Epithelial cell of proximal tubule (primary cell): ENCODE measurements around the gene CDK7. TPM values are rescaled to one million over a fixed set of nuclear protein-coding genes. Genes with fewer than 3 reads are reported as not detected.

ENCODE experiments used
- DNase-seq: peaks from one replicate; pipeline ENCODE4 v3.0.0-alpha.2; 2011; ENCODE audit warnings: low read depth
- H3K4me3 ChIP-seq: 2 replicates; pipeline ENCODE4 v1.5.1; 2011; ENCODE audit warnings: low read depth, mild to moderate bottlenecking, low read length
- CTCF ChIP-seq: conservative IDR thresholded peaks from 2 replicates; pipeline ENCODE4 v1.5.1; 2012; ENCODE audit warnings: low read depth, mild to moderate bottlenecking, low read length
- total RNA-seq: library from RNA; depleted of rRNA; stranded (reverse); fragments of >200 nt; gene quantifications from 2 replicates; pipeline ENCODE4 v1.2.3, GENCODE V29; 2015

The CDK7 gene
- total RNA-seq, 1 donor from 2014 or later, result 48.2 TPM

- H3K4me3 ChIP-seq, result no peak overlapping the region
- peak; percentile 67 for DNase-seq
- TF ChIP-seq CTCF, result no peak
These were observed 41.9 kb downstream of the CDK7 start for GRCh38 chr5:69276422-69277174.

GRCh38 chr5:69279517-69279916 is 44.8 kb downstream of the CDK7 start:
- no peak for TF ChIP-seq CTCF
- no peak overlapping the region for H3K4me3 ChIP-seq
- DNase-seq, result no peak

GRCh38 chr5:69281114-69281513 is 46.4 kb downstream of the CDK7 start:
- no peak overlapping the region for H3K4me3 ChIP-seq
- no peak for TF ChIP-seq CTCF
- DNase-seq, result no peak

GRCh38 chr5:69284203-69284602 is 49.5 kb downstream of the CDK7 start:
- TF ChIP-seq CTCF, result no peak
- no peak for DNase-seq
- no peak overlapping the region for H3K4me3 ChIP-seq

GRCh38 chr5:69285448-69286116 is 50.9 kb downstream of the CDK7 start:
- TF ChIP-seq CTCF, result no peak
- H3K4me3 ChIP-seq, result no peak overlapping the region
- DNase-seq, result no peak

GRCh38 chr5:69288069-69288468 is 53.4 kb downstream of the CDK7 start:
- no peak for DNase-seq
- TF ChIP-seq CTCF, result no peak

More at GRCh38 chr5:69288069-69288468, 53.4 kb downstream of the CDK7 start:
- no peak overlapping the region for H3K4me3 ChIP-seq
